HG02763 (cell line): ENCODE measurements around the gene NSUN4.
"Not testable (repeated sequence)": the region's sequence is repeated elsewhere in the genome, so short reads cannot be mapped to it uniquely, and the experiment has no call there.

ENCODE experiments used
- ATAC-seq: cut with Tn5 transposase; IDR thresholded peaks from one replicate; pipeline ENCODE4 v1.9.1; 2021; ENCODE audit warnings: mild to moderate bottlenecking, moderate library complexity; ENCODE audit not compliant: unreplicated experiment

NSUN4 gene

DNA sequence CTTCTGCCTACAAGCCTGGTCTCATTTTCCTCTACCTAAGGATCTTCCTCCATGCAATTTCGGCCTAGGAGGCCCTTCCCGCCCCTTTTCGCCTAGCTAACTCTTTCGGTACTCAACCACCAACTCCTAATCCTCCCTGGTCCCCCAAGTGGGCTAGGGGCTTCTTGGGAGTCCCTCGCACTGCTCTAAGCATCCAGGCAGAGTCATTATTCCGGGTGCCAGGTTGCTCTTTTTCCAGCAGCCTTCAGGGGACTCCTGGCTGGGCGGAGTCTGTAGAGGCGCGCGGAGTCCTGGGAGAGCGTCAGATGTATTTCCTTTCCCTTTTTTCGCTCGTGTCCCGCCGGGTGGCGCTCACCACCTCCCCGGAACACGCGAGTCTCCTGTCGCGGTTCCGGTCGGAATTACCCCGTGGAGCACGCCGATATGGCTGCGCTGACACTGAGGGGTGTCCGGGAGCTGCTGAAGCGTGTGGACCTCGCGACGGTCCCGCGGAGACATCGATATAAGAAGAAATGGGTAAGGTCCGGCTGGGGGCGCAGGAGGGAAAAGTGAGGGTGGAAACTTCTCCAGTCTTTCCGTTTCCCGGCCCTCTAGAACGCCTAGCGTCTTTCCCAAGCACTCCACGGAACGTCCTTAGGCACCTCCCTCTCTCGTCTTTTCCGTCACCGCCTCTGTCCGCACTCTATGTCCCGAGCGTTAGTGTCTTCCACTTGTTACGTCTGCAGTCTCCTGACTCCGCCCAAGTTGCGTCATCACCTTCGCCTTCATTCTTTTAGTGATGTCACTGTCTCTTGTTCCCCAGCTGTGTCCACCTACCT lies at the start of gene NSUN4:
TSS of gene NSUN4 (plus strand) at position 404 of the 818 bp plus-strand sequence. CDS start at position 424, 20 bp downstream.
- peak; percentile 86 for ATAC-seq

DNA sequence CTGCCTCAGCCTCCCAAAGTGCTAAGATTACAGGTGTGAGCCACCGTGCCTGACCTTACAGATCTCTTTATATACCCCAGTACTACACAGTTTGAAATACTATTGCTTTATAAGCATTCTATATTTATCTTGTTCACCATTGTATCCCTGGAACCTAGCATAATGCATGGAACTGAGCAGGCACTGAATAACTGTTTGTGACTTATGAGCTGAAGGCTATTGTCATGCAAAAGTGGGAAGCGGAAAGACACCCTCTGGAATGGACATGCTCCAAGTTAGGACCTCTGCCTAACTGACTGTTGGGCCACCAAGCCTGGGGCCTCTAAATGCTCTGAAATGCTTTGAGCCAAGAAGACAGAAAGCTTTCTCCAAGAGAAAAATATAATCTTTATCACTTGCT lies 45.3 kb upstream of the NSUN4 start:
- no peak for ATAC-seq

DNA sequence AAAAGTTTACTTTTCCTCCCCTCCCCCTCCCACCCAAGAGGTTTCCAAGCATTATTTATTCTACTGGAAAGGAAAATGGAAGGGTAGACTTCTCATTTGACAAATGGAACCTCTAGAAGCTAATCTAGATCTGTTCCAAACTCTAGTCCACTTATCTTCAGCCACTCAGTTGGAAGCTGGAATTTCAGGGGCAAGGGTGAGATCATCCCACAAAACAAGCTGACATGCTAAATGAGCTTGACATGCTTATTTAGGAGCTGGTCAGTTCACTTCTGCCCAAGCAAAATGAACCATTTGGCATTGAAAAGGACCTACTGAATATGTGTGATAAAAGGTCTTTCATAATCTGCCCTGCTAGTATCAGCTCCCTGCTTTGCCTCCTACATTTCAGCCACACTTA lies 42.2 kb upstream of the NSUN4 start:
- no peak for ATAC-seq

DNA sequence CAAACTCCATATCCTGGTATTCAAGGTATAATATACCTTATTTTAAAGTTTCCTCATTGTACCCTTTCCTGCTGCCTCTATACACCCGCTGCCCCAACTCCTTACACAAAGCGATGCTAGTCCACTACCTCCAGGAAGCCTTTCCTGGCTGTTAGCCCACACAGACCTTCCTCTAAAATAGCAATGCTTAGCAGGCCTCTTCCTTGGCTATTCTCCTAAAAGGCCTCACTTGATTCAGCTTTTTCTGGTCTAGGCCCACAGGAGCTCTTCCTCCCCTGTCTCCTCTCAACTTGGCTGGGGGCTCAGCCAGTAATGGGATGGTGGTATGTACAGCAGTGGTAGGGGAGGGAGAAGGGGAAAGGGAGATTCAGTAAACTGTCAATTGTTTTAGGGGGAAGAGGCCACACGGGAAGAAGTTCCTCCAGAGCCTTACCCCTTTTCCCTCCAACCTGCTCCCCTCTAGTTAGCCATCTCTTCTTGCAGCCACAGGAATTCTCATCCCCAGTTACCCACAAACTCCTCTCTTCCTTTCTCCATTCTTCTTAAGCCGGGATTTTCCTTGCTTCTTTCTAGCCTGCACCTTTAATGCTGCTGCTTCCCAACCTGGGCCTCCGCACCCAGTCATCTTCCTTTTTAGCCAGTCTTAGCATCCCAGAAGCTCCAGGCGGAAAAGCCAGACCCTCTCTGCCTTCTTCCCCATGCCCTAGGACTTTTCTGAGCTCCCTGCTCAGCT lies 39.8 kb upstream of the NSUN4 start:
- no peak for ATAC-seq

DNA sequence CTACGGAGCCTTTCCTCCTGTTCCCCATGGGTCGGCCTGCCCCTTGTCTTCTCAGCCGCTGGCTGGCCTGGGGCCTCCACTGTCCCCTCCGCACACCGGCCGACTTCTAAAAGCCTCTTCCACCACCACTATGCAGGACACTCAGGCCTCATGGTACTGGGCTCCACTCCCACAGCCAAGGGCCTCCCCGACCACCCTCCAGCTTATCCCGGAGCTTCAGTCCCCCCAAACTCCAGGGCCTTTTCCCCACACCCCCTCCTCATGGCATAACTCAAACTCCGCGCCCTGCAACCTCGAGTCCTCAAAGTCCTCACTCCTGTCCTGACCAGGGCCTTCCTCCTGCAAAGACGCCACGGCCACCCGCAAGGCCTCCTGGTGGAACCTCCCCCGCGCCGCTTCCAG lies 39.2 kb upstream of the NSUN4 start:
- no peak for ATAC-seq

DNA sequence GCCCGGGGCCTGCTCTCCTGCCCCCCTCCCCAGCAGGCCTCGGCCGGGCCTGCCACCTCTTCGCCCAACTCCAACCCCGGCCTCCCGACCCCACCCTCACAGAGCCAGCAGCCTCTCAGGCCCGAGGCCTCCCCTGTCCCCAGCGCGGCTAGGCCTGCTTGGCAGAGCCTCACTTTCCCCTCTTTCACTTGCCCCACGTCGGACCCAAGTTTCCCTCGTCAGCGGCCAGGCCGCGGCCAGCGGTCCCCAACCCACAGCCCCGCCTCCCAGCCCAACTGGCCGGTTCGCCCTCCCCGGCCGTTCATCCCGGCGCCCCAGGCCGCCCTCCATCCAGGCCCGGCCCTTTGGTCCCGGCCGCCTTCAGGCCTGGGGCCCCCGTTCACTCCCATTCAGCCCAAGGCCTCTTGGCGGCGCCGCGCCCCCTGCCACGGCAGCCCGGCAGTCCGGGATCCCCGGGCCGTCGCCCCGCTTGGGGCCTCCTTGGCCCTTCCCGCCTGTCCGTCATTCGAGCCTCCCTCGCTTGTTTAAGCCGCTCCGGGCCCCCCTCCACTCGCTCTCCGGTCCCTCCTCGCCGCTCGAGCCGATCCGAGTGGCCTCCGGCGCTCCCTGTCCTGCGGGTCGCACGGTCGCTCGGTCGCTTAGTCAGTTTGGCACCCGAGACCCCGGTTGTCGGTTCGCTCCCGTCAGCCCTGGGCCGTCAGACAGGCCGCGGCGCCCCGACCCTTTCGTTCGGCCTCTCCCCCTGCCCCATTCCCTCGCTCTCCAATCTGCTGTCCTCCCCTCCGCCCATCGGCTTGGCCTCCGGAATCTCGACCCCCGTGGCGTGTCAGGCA lies 38.6 kb upstream of the NSUN4 start:
- peak; percentile 29 for ATAC-seq

DNA sequence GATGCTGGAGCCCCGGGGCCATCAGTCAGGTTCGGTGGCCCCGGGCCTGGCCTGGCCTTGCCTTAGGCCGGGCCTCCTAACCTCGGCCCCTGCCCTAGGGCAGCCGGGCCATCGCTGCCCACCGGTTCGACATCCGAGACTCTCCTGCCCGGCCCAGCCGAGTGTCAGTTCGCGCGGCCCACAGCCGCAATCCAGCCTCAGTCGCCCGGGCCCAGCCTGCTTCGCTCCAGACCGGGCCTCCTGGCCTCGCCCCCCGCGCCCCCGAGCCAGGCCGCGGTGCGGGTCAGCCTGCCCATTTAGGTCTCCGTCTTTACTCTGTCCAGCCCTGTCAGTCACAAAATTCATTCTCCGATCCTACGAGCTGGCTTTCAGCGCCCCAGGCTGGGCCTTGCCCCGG lies 38.0 kb upstream of the NSUN4 start:
- peak; percentile 1 for ATAC-seq

DNA sequence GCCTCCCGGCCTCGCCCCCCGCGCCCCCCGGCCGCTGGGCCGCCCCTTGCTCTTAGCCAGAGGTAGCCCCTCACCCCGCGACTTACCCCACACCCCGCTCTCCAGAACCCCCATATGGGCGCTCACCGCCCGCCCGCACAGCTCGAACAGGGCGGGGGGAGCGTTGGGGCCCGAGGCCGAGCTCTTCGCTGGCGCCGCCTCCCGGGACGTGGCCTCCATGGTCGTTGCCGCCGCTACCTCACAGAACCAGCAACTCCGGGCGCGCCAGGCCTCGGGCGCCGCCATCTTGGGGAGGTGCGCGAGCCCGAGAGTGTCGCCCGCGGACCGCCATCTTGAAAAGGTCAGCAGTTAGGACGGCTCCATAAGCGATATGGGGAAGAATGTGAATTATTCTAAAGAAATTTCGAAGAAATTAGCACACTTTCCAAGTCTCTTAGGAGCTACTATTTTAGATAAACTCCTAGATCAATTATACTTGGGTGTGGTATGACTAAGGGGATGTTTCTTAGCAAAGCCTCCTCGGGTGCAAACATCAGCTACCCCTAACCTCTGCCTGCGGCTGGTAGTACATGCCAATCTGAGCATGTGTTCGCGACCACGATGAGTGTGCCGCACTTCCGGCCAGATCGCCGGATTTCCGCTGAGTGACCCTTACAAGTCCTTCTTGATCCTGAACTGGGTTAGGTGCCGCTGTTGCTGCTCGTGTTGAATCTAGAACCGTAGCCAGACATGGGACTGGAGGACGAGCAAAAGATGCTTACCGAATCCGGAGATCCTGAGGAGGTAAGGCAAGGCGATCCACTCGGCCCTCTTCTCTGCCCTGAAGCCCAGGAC lies 37.4 kb upstream of the NSUN4 start, which contains the start of the genes LRRC41 and UQCRH:
TSS of gene LRRC41 (minus strand) at position 579 of the 834 bp plus-strand sequence. CDS start at position 285, 294 bp downstream.
TSS of gene UQCRH (plus strand) at position 661 of the 834 bp plus-strand sequence. CDS start at position 730, 69 bp downstream.
- ATAC-seq, result peak; percentile 74

DNA sequence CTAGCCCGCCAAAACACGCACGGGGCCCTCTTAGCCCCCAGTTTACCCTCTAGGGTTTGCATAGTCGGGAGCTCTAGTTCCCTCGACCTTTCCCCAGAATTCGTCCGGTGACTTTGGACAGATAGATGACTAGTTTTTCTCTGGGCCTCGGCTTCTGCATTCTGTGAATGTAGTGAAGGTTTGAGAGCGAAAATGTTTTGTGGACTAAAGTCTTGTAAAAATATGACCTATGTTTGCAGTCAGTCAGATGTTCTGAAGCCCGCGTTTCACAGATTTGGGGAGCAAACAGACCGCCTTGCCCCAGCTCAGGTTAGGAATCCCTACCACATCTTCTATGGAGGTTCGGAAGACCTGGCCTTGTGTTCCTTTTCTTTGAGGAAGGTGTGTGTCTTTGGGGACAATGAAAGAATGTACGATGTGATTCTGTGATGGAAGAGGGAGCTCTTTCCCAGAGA lies 36.7 kb upstream of the NSUN4 start:
- no peak for ATAC-seq

DNA sequence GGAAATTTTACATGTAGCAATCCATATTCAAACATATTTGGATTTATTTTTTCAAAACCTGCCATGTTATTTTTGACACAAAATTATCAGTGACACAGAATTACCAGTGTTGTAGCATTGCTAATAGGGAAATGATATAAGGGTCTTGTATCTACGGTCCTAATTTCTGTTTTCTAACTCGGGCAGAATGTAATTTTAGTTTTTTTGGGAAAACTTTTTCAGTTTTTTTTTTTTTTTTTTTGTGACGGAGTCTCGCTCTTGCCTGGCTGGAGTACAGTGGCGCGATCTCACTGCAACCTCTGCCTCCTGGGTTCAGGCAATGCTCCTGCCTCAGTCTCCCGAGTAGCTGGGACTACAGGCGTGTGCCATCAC lies 34.5 kb upstream of the NSUN4 start:
- no peak for ATAC-seq

DNA sequence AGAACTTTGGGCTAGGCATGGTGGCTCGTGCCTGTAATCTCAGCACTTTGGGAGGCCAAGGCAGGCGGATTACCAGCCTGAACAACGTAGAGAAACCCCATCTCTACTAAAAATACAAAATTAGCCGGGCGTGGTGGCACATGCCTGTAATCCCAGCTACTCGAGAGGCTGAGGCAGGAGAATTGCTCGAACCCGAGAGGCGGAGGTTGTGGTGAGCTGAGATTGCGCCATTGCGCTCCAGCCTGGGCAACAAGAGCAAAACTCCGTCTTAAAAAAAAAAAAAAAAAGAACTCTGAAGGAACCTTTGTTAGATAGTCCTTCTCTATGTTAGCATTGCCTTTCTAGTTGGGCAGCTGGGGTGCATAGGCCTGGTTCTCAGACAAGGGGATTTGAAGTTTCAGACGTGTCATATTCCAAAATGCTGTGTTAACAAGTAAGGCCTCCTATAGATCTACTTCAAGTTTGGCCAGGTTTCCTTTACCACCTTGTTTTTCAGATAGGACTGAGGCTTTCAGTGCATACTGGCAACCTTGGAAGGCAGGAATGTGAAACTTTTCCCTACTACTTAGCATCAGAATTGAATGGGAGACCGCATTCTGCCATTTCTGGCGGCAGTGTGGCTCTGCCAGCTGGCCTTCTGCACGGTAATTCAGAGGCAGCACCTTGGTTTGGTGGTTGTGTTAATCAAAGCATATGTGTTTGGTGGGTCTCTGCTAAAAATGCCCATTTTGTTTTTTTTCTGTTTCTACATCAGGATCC lies 31.0 kb upstream of the NSUN4 start:
- ATAC-seq, result no peak

DNA sequence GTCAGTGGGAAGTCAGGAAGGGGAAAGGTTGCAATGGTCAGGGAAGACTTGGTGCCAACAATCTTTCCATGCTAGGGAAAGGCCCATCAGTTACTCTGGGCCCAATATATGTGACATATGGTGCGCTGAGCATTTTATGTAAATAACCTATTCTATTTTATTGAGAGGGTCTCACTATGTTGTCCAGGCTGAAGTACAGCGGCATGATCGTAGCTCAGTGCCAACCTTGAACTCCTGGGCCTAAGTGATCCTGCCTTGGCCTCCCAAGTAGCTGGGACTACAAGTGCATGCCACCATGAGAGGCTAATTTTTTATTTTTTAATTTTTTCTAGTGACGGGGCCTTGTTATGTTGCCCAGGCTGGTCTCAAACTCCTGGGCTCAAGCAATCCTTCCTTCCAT lies 30.3 kb upstream of the NSUN4 start:
- no peak for ATAC-seq

DNA sequence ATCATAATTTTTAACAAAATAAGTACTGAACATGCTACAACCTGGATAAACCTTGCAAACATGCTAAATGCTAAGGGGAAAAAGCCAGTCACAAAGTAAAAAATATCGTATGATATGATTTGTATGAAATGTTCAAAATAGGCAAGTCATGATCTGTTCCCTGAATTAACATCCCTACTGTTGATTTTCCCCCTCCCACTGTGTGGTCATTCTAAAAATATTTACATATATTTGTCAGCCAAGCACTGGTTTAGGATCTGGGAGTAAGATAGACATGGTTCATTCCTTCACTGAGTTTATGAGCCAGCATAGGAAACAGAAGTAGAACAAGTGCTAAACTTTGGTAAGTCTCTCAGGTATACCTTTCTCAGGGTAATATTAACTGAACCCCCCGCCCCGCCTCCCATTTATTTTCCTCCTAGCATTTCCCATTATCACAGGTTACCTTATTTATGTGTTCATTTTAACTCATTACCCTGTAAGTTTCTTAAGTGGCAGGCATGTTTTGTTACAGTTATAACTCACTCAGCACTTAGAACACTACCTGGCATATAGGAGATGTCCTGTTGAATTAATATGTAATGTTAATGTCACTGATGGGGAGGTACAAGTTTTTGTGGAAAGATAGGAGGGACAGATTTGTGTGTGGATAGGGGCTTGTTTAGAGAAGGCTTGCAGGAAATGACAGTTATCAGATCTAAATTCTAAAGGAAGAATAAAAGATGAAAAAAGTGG lies 24.8 kb upstream of the NSUN4 start:
- ATAC-seq, result no peak

DNA sequence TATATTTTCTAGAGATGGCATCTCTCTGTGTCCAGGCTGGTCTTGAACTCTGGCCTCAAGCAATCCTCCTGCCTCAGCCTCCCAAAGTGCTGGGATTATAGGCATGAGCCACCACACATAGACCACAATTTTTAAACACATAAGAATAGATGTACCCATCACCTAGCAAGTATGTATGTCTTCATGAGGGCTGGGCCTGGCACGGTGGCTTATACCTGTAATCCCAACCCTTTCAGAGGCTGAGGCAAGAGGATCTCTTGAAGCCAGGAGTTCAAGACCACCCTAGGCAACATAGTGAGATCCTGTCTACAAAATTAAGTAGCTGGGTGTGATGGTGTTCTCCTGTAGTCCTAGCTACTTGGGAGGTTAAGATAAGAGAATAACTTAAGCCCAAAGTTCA lies 23.3 kb upstream of the NSUN4 start:
- no peak for ATAC-seq

DNA sequence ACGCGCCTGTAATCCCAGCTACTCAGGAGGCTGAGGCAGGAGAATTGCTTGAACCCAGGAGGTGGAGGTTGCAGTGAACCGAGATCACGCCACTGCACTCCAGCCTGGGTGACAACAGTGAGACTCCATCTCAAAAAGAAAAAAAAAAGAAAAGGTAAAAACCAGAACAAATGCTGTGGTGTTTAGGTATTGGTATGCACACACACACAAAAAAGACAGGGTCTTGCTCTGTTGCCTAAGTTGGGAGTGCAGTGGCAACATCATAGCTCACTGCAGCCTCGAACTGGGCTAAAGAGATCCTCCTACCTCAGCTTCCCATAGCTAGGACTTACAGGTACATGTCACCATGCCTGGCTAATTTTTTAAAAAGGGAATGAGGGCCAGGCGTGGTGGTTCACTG lies 21.3 kb upstream of the NSUN4 start:
- not testable (repeated sequence) for ATAC-seq

DNA sequence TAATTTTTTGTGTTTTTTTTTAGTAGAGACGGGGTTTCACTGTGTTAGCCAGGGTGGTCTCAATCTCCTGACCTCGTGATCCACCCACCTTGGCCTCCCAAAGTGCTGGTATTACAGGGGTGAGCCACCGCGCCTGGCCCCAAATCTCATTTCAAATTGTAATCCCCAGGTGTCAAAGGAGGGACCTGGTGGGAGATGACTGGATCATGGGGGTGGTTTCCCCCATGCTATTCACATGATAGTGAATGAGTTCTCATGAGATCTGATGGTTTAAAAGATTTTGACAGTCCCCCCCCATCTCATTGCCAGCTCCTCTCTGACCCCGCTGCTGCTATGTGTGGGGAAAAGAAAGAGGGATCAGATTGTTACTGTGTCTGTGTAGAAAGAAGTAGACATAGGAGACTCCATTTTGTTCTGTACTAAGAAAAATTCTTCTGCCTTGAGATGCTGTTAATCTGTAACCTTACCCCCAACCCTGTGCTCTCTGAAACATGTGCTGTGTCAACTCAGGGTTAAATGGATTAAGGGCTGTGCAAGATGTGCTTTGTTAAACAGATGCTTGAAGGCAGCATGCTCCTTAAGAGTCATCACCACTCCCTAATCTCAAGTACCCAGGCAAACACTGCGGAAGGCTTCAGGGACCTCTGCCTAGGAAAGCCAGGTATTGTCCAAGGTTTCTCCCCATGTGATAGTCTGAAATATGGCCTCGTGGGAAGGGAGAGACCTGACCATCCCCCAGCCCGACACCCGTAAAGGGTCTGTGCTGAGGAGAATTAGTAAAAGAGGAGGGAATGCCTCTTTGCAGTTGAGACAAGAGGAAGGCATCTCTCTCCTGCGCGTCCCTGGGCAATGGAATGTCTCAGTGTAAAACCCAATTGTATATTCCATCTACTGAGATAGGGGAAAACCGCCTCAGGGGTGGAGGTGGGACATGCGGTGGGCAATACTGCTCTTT lies 20.4 kb upstream of the NSUN4 start:
- ATAC-seq, result not testable (repeated sequence)

DNA sequence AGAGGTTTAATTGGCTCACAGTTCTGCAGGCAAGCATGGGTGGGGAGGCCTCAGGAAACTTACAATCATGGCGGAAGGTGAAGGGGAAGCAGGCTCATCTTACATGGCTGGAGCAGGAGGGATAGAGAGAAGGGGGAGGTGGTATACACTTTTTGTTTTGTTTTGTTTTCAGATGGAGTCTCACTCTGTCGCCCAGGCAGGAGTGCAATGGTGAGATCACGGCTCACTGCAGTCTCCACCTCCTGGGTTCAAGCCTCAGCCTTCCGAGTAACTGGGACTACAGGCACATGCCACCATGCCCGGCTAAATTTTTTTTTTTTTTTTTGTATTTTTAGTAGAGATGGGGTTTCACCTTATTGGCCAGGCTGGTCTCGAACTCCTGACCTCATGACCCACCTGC lies 18.4 kb upstream of the NSUN4 start:
- not testable (repeated sequence) for ATAC-seq
